ENCODE data around the gene ECSIT.

Gene ECSIT

DNA sequence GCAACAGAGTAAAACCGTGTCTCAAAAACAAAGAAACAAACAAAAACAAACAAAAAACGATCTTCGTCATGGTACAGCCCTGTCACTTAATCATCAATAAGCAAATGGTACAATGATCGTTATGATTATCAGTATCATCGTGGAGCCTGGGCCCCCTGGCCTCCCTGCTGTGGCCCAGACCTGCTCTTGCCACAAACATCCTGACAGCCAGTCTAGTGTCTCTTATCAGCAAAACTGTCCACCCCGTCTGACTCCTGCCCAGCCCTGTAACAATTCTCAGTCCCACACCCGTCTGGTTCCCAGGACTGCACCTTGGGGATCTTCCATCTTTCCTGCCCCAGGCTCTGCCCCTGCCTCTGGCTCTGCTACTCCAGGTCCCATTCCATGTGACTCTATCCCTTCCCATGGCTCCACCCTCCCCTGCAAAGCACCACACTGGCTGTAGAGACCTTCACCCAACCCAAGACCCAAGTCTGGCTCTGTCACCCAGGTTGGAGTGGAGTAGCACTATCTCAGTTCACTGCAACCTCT, 29.0 kb downstream of the ECSIT start:
- TF ChIP-seq CTCF (IDR thresholded peaks at IDR 0.05; ENCODE audit: low read depth, low read length, missing control alignments): no peak

DNA sequence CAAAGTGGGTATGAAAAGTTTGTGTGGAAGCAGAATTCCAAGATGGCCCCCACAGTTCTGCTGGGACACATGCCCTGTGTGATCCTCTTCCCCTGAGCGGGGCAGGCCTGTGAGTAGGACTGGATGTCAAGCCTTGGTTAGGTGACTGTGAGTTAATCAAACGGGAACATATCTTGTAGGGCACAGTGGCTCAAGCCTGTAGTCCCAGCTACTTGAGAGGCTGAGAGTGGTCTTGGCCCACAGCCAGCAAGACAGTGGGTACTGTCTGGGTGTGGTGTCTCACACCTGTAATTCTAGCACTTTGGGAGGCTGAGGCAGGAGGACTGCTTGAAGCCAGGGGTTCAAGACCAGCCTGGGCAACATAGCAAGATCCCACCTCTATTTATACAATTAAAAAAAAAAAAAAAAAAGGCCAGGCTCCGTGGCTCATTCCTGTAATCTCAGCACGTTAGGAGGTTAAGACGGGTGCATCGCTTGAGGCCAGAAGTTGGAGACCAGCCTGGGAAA, 29.7 kb downstream of the ECSIT start:
- Histone ChIP-seq H3K36me3 (replicated peaks) (peaks cover 8% of the 10 kb centered on the region), H3K27ac (no peak overlapping the region), H3K4me3 (ENCODE audit: low read depth, low read length) (no peak overlapping the region), H3K27me3 (replicated peaks) (no peaks in the 10 kb centered on the region)
- TF ChIP-seq CTCF (IDR thresholded peaks at IDR 0.05; ENCODE audit: low read depth, low read length, missing control alignments): no peak
- in situ Hi-C loops (cut with HindIII; ENCODE audit: low pct_ligation_motif_present, low sequenced_read_pairs): no loop called here
- no peak for DNase-seq

More for the DNA sequence above, 29.0 kb downstream of the ECSIT start:
- Histone ChIP-seq H3K36me3 (replicated peaks) (peaks cover 7% of the 10 kb centered on the region), H3K27me3 (replicated peaks) (no peaks in the 10 kb centered on the region), H3K4me3 (ENCODE audit: low read depth, low read length) (no peak overlapping the region), H3K27ac (no peak overlapping the region)
- in situ Hi-C loops (cut with HindIII; ENCODE audit: low pct_ligation_motif_present, low sequenced_read_pairs): no loop called here
- DNase-seq: no peak

DNA sequence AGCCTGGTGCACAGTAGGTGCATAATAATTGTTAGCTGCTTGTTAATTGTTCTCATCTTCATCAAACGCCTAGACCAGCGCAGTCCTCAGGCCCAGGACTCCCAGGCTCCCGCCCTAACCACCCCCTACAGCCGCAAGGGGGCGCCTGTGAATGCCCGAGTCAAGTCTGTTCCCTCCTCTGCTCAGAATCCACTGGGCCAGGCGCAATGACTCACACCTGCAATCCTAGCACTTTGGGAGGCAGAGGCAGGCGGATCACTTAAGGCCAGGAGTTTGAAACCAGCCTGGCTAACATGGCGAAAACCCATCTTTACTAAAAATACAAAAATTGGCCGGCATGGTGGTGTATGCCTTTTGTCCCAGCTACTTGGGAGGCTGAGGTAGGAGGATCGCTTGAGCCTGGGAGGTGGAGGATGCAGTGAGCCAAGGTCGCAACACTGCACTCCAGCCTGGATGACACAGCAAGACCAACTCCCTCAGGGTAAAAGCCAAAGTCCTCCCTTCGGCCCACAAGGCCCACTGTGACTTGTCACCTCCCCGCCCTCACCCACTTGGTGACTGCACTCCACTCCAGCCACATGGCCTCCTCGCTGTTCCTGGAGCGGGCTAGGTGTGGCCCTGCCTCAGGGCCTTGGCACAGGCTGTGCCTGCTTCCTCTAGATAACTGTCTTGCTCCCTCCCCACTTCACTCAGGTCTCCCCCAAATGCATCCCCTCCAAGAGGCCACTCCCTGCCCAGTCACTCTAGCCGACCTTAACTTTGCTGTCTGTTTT, 32.4 kb downstream of the ECSIT start:
- no peak overlapping the region for H3K27ac ChIP-seq
- no peaks in the 10 kb centered on the region for H3K27me3 ChIP-seq (replicated peaks)
- in situ Hi-C loops (cut with HindIII; ENCODE audit: low pct_ligation_motif_present, low sequenced_read_pairs): no loop called here
- H3K4me3 ChIP-seq (ENCODE audit: low read depth, low read length): no peak overlapping the region
- TF ChIP-seq CTCF (IDR thresholded peaks at IDR 0.05; ENCODE audit: low read depth, low read length, missing control alignments): peak; percentile 89
- peaks cover 11% of the 10 kb centered on the region for H3K36me3 ChIP-seq (replicated peaks)
- peak; percentile 84 for DNase-seq

GRCh38 chr19:11495885-11496284, 33.0 kb downstream of the ECSIT start:
- H3K27me3 ChIP-seq (replicated peaks): no peaks in the 10 kb centered on the region
- no peak for TF ChIP-seq CTCF (IDR thresholded peaks at IDR 0.05; ENCODE audit: low read depth, low read length, missing control alignments)
- no peak overlapping the region for H3K27ac ChIP-seq
- in situ Hi-C loops (cut with HindIII; ENCODE audit: low pct_ligation_motif_present, low sequenced_read_pairs): no loop called here
- no peak overlapping the region for H3K4me3 ChIP-seq (ENCODE audit: low read depth, low read length)
- no peak for DNase-seq
- H3K36me3 ChIP-seq (replicated peaks): peaks cover 11% of the 10 kb centered on the region

DNA sequence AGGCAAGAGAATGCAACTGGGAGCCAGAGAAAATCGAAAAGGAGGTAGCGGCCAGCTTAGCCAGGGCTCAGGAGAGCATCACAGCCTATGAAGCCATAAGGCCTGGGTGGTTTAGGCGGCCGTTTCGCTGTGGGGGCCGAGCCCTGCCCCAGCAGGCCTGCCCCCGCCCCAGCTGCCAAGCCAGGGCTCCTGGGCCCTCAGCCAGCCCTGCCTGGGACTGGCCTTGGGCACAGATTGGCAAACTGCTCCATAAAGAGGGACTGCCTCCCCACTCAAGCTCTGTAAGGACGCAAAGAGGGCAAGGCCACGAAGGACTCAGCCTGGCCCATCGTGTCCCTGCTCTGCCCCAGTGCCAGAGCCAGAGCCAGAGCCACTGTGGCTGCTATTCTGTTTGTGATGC, 33.5 kb downstream of the ECSIT start:
- Histone ChIP-seq H3K4me3 (ENCODE audit: low read depth, low read length) (no peak overlapping the region), H3K36me3 (replicated peaks) (peaks cover 11% of the 10 kb centered on the region), H3K27me3 (replicated peaks) (no peaks in the 10 kb centered on the region), H3K27ac (no peak overlapping the region)
- in situ Hi-C loops (cut with HindIII; ENCODE audit: low pct_ligation_motif_present, low sequenced_read_pairs): no loop called here
- TF ChIP-seq CTCF (IDR thresholded peaks at IDR 0.05; ENCODE audit: low read depth, low read length, missing control alignments): no peak
- no peak for DNase-seq

Data from brain microvascular endothelial cell (primary cell).